T-helper 2 cell (primary cell): ENCODE results near the gene ALOX12B.
"Not testable (repeated sequence)": the region's sequence is repeated elsewhere in the genome, so short reads cannot be mapped to it uniquely, and the experiment has no call there.

Experiments
- DNase-seq, 5 experiments: peaks; one replicate each; pipeline versions ENCODE4 v3.0.0 to v3.0.0-alpha.2; 2012 to 2022

ALOX12B gene

GRCh38 chr17:8041979-8042378, 45.5 kb downstream of the ALOX12B start:
- DNase-seq: no peak

- peak in 1 of 5 experiments; percentile 63 for DNase-seq
Observed at GRCh38 chr17:8041249-8041928, 46.1 kb downstream of the ALOX12B start.

GRCh38 chr17:8039611-8040168, 47.8 kb downstream of the ALOX12B start:
- no peak for DNase-seq

- no peak for DNase-seq
Observed at GRCh38 chr17:8038954-8039610, 48.4 kb downstream of the ALOX12B start, which contains the start of gene ALOX15B. TSS of gene ALOX15B (plus strand) at chr17:8039059. CDS start at chr17:8039156, 97 bp downstream.

- no peak for DNase-seq
Observed at GRCh38 chr17:8032442-8032841, 55.1 kb downstream of the ALOX12B start.

GRCh38 chr17:8031950-8032349, 55.6 kb downstream of the ALOX12B start:
- no peak for DNase-seq

- no peak for DNase-seq
Observed at GRCh38 chr17:8031261-8031661, 56.3 kb downstream of the ALOX12B start.

- no peak for DNase-seq
Observed at GRCh38 chr17:8029121-8029520, 58.4 kb downstream of the ALOX12B start.

GRCh38 chr17:8025176-8025911, 62.2 kb downstream of the ALOX12B start:
- no peak for DNase-seq

GRCh38 chr17:8024161-8024560, 63.4 kb downstream of the ALOX12B start:
- not testable (repeated sequence) for DNase-seq
